ENCODE results near the gene SDC3. TPM values are rescaled to one million over a fixed set of nuclear protein-coding genes. Genes with fewer than 3 reads are reported as not detected.

Gene SDC3
- total and polyA plus RNA-seq, 2 of the 8 experiments (the other 6 are each of a cell fraction or from before 2014, with no cell fraction given): 7.0 to 27.0 TPM

- TF ChIP-seq CHD7 (IDR thresholded peaks at IDR 0.05; ENCODE audit: insufficient replicate concordance, low read length) (no peak), RBBP5 (IDR thresholded peaks at IDR 0.05; ENCODE audit: borderline replicate concordance, low read depth, low read length) (no peak), HDAC6 (IDR thresholded peaks at IDR 0.05; ENCODE audit: low read depth, low read length) (no peak), SIX5 (IDR thresholded peaks at IDR 0.05; ENCODE audit: low read depth, low read length) (no peak), CREB1 (IDR thresholded peaks at IDR 0.05) (no peak), EGR1 (IDR thresholded peaks at IDR 0.05; ENCODE audit: borderline replicate concordance, low read depth, low read length) (no peak), PHF8 (conservative IDR thresholded peaks at IDR 0.05; ENCODE audit: low read depth, low read length) (no peak)
These were observed 69.6 kb downstream of the SDC3 start (continued) for GRCh38 chr1:30838996-30839395.
